NCI-H524 (cell line): Measurements from ENCODE around the gene ONECUT3.
A peak's percentile ranks its signal among the peaks of the same experiment; 100 is the strongest.

Experiments used
- DNase-seq, 2 experiments: peaks; one replicate each; lab custom pipeline; 2025; lab: John Stamatoyannopoulos, UW

The ONECUT3 gene

GRCh38 chr19:1739960-1740629 is 13.2 kb upstream of the ONECUT3 start:
- no peak for DNase-seq

- no peak for DNase-seq
Measured at GRCh38 chr19:1742989-1743696, 10.2 kb upstream of the ONECUT3 start.

- no peak for DNase-seq
Measured at GRCh38 chr19:1744133-1744665, 9.1 kb upstream of the ONECUT3 start.

DNA sequence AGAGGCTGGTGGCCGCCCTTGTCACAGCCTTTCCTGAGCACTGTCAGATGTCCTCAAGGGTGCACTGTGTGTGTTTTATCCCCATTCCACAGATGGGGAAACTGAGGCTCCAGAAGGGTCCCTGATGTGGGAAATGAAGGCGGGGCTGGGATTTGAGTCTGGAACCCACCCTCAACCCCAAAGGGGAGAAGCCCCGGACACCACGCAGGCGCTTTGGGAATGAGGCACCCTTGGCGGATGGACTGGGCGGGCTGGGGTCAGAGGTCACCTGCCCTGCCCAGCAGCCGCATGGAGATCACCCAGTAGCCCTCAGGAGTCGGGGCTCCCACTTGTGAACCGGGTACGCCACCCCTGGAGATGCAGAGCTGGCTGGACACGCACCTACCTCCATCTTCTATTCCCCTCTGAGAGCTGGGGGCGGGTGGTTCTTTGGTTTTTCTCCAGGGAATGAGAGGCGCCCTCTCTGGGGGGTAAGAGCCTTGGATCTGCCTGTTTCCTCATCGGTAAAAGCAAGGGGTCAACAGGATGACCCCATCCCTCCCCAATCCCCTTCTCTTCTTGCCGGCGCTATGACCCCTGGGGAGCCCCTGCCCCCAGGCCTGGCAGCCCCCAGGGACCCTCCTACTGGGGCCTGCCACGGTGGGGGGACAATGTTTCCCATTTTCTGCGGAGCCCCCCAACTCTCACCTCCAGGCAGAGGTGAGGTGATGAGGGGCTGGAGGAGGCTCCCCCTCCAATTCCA is 8.3 kb upstream of the ONECUT3 start:
- no peak for DNase-seq

- no peak for DNase-seq
Measured at GRCh38 chr19:1745589-1746031, 7.7 kb upstream of the ONECUT3 start.

- peak in 1 of 2 experiments; percentile 29 for DNase-seq
Measured at GRCh38 chr19:1746401-1747284, 6.7 kb upstream of the ONECUT3 start.

- no peak for DNase-seq
Measured at GRCh38 chr19:1747285-1748114, 5.8 kb upstream of the ONECUT3 start.

GRCh38 chr19:1748115-1748872 is 5.0 kb upstream of the ONECUT3 start:
- no peak for DNase-seq

- DNase-seq, result no peak
Measured at GRCh38 chr19:1748873-1749341, 4.4 kb upstream of the ONECUT3 start.

DNA sequence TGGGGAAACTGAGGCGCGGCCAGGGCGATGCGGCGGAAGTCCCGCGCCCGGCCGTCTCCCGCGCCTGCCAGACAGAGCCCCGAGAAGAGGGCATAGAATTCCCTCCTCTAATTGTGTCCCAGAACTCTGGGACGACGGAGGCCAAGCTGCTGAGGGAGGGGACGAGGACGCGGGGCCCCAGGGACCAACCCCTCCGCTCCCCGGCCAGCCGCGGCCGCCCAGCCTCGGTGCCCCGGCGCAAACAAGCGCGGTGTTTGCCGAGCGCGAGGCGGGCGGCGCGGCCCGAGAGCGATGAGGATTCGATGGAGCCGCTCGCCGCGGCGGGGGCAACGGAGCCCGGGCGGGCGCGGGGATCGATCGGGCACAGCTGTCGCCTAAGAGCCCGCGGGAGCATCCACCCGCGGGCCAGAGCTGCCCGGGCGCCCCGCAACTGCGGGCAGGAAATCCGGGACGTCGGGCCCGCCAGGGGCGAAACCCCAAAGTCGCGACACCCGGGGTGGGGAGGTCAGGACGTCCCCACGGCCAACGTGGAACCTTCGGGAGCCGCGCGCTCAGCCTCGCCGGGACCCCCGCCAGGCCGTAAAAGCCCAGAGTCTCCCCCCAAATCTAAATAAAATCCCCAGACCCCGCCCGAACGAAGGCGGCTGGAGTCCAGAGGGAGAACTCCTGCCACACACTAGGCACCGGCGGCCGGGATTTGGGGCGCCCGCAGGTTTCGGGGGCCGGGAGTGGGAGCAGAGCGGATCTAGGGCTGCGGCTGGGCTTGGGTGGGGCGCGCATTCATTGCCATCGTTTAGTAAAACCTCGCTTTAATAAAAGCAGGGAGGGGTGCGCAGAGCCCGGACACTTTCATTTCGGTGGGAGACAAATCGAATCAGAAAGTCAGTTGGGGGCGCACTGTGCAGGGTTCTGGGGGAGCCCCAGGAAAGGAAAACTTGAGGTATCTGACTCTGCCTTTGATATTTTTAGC is 3.6 kb upstream of the ONECUT3 start:
- no peak for DNase-seq

- no peak for DNase-seq
Measured at GRCh38 chr19:1750343-1751021, 2.8 kb upstream of the ONECUT3 start.

DNA sequence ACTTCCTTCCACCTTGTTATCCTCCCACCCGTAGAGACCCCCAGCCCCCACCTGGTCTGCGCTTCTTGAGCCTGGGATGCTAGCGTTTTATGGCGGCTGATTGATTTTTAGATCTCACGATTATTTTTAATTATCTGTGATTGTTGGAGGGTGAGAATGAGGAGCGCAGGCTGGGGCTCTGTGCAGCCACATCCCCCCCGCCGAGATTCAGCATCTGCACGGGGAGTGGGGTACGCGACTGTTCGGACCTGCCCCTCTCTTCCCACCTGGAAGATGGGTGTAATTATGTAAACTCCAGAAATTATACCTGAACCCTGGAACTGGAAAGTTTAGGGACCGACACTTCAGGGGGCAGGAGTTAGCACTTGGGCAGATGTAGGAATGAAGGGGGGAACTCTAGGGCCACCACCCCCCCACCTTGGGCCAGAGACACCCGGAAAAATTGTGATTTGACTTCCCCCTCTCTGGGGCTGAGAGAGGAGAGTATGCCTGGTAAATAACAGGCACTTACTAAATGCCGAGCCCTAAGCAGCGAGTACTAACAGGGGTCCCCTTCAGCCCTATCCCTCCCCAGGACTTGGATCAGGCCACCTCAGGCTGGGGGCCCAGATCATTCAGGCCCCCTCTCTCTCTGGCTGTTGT is 1.8 kb upstream of the ONECUT3 start:
- no peak for DNase-seq

- DNase-seq, result no peak
Measured at GRCh38 chr19:1752009-1752756, 1.1 kb upstream of the ONECUT3 start.

DNA sequence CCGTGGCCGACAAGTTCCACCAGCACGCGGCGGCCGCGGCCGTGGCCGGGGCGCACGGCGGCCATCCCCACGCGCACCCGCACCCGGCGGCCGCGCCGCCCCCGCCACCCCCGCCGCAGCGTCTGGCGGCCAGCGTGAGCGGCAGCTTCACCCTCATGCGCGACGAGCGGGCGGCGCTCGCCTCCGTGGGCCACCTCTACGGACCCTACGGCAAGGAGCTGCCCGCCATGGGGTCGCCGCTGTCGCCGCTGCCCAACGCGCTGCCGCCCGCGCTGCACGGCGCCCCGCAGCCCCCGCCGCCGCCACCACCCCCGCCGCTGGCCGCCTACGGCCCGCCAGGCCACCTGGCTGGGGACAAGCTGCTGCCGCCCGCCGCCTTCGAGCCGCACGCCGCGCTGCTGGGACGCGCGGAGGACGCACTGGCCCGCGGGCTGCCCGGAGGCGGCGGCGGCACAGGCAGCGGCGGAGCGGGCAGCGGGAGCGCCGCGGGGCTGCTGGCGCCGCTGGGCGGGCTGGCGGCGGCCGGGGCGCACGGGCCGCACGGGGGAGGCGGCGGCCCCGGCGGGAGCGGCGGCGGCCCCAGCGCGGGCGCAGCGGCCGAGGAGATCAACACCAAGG is 821 bp downstream of the ONECUT3 start:
- no peak for DNase-seq

DNA sequence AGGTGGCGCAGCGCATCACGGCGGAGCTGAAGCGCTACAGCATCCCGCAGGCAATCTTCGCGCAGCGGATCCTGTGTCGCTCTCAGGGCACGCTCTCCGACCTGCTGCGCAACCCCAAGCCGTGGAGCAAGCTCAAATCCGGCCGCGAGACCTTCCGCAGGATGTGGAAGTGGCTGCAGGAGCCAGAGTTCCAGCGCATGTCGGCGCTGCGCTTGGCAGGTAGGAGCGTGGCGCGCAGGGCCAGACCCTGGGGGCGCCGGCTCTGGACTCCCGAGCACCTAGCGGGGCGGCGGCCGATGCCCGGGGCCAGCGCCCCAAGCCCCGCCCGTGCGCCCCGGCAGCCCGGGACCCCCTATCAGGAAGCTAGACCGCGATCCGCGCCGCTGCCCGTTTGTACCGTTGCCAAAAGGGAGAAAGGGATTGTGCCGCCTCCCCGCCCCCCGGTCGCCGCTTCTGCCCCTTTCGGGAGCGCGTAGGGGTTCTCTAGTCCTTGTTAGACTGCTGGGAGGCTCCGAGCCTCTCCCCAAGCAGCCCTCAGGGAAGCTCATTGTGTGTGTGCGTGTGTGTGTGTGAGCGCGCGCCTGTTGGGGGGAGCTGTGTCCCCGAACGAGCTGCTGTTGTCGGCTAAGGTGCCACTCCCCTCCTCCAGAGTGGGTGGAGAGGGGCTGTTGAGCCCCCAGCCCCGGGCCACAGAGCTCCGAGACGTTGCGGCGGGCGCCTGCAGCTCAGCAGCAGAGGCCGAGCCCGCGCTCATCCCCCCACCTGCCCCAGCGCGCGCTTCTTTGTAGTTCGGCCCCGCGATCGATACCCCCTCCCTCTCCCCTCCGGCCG is 1.5 kb downstream of the ONECUT3 start:
- DNase-seq, result peak in 1 of 2 experiments; percentile 42
